Testis (tissue), 3 donors: Measurements from ENCODE around the gene SLC47A2. TPM values are rescaled to one million over a fixed set of nuclear protein-coding genes. Genes with fewer than 3 reads are reported as not detected.
A peak's percentile ranks its signal among the peaks of the same experiment; 100 is the strongest.

Experiments
- DNase-seq: peaks from one replicate; pipeline ENCODE4 v3.0.0-alpha.2; 2019
- H3K27ac ChIP-seq, 2 donors: fragments of 200-600 bp; sonication (generic); one replicate each; pipeline ENCODE4 v1.5.1; 2019
- H3K27me3 ChIP-seq: fragments of 200-600 bp; sonication (generic); one replicate; pipeline ENCODE4 v1.5.1; 2019
- H3K36me3 ChIP-seq: fragments of 200-600 bp; sonication (generic); one replicate; pipeline ENCODE4 v1.5.1; 2017; ENCODE audit warnings: low read depth; ENCODE audit errors: missing control alignments
- H3K4me1 ChIP-seq: fragments of 200-600 bp; sonication (generic); one replicate; pipeline ENCODE4 v1.5.1; 2019
- H3K4me3 ChIP-seq, 2 donors: fragments of 200-600 bp; sonication (generic); one replicate each; pipeline ENCODE4 v1.5.1; 2017 to 2019
- H3K9me3 ChIP-seq: fragments of 200-600 bp; sonication (generic); one replicate; pipeline ENCODE4 v1.5.1; 2017
- POLR2A ChIP-seq: fragments of 450-650 bp; IDR thresholded peaks from one replicate; pipeline ENCODE4 v1.6.1; 2017; ENCODE audit warnings: antibody characterized with exemption, mild to moderate bottlenecking, moderate library complexity
- WGBS, 2 donors: methylation state at CpG; one replicate each; pipeline ENCODE4 v1.1.5; 2018; 5-methylcytosine and 5-hydroxymethylcytosine counted together
- intact Hi-C: fragments of 100-400 bp; cut with DNase I; formaldehyde crosslinking; loops from one replicate; pipeline ENCODE4 v1.15.1; 2023; ENCODE audit warnings: low total_unique reads
- polyA plus RNA-seq: library from polyadenylated mRNA; stranded (reverse); fragments of 350-450 nt; fragmentation: Illumina TruSeq; extraction: RNeasy Lipid Tissue Mini Kit (QIAGEN cat#74804); gene quantifications from one replicate; pipeline ENCODE4 v1.2.3, GENCODE V29; 2014; ENCODE audit warnings: low read depth, low replicate concordance; ENCODE audit not compliant: insufficient read depth
- total RNA-seq, 2 donors: library from RNA; depleted of rRNA; stranded (reverse); fragments of >200 nt; gene quantifications; one replicate each; pipeline ENCODE4 v1.2.3, GENCODE V29; 2016
- TF ChIP-seq, protein P1 (sequence below), 3 experiments: fragments of 450-650 bp in 2 of 3; fragments of 200-600 bp in 1 of 3; sonication (generic) in 1 of 3; IDR thresholded peaks; one replicate each; pipeline ENCODE4 v1.5.1; 2016 to 2019; ENCODE audit warnings: antibody characterized with exemption in 3 of 3, mild to moderate bottlenecking in 2 of 3, moderate library complexity in 1 of 3

Gene SLC47A2
- total and polyA plus RNA-seq, 3 donors from 2014 or later: 0.16 to 1.1 (median 0.50) TPM

DNA sequence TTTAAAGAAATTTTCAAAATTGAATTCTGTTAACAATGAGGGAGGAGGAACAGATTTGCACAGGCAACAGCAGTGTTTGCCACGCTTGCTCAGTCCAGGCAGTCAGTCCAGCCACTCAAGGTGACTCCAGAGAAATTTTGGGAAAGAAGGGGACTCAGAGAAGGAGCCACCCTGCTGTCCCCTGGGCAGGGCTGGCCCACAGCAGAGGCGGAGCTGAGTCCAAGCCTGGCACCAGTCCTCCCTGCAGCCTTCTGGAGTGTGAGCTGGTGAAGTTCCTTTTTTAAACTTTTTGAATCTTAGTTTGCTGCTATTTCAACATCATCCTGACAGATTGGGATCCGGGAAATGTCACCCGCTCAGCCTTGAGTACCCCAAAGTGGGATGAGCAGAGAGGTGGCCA is 14.5 kb upstream of the SLC47A2 start:
- DNase-seq: no peak
- H3K4me1 ChIP-seq: peaks cover 51% of the 10 kb centered on the region
- no peak overlapping the region for H3K4me3 ChIP-seq
- intact Hi-C loops: no loop called here
- WGBS, 2 donors: 88% methylated on average over 4 of the region's 4 CpGs
- no peaks in the 10 kb centered on the region for H3K9me3 ChIP-seq
- no peaks in the 10 kb centered on the region for H3K27me3 ChIP-seq
- no peaks in the 10 kb centered on the region for H3K36me3 ChIP-seq
- H3K27ac ChIP-seq: peak overlapping the region; percentile 40 to 96
- TF ChIP-seq, protein P1, sequence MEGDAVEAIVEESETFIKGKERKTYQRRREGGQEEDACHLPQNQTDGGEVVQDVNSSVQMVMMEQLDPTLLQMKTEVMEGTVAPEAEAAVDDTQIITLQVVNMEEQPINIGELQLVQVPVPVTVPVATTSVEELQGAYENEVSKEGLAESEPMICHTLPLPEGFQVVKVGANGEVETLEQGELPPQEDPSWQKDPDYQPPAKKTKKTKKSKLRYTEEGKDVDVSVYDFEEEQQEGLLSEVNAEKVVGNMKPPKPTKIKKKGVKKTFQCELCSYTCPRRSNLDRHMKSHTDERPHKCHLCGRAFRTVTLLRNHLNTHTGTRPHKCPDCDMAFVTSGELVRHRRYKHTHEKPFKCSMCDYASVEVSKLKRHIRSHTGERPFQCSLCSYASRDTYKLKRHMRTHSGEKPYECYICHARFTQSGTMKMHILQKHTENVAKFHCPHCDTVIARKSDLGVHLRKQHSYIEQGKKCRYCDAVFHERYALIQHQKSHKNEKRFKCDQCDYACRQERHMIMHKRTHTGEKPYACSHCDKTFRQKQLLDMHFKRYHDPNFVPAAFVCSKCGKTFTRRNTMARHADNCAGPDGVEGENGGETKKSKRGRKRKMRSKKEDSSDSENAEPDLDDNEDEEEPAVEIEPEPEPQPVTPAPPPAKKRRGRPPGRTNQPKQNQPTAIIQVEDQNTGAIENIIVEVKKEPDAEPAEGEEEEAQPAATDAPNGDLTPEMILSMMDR (IDR thresholded peaks at IDR 0.05): no peak
- no peak for TF ChIP-seq POLR2A

DNA sequence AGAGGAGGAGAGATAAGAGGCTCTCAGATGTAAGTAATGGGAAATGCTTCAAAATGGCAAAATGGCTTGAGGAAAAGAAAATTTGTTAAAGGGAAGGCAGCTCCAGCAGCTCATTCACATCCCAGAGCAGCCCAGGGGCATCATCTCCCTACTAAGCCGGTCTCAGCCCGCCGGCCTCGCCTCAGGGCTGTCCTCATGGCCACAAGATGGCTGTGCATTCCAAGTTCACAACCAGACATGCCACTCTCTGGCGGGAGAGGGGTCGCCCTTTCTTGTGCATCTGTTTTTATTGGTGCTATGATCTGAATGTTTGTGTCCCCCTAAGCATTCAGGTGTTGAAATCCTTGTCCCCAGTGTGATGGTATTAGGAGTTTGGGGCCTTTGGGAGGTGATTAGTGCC is 13.5 kb upstream of the SLC47A2 start:
- Histone ChIP-seq H3K4me3 (no peak overlapping the region), H3K27ac (peak overlapping the region; percentile 95 to 96), H3K9me3 (no peaks in the 10 kb centered on the region), H3K36me3 (no peaks in the 10 kb centered on the region), H3K4me1 (peaks cover 47% of the 10 kb centered on the region), H3K27me3 (no peaks in the 10 kb centered on the region)
- DNase-seq: no peak
- intact Hi-C loops: loop anchor here (5.0 kb wide), 1 partner anchor 83 kb away; the partner anchor contains the start of gene ALDH3A2
- 76 to 79% methylated on average over 6 of the region's 6 CpGs for WGBS, 2 donors
- TF ChIP-seq, protein P1 (IDR thresholded peaks at IDR 0.05): no peak
- TF ChIP-seq POLR2A: no peak

DNA sequence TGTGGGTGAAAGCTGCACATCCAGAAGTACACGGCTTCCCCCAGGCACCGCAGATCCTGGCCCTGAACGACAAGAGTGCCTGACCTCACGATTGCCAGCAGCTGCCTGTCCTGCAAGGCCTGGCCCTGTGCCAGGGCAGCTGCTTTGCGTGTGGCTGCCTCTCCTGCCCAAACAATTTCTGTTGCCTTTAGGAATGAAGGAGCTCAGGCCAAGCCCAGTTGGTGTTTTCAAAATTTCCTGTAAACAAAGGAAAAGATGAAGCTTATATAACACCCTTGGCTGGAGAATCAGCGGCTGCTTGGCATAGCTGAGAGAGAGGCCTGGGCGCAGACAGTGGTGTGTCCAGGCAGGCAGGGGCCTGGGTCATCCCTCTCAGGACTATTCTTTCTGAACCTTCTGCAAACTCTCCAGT is 11.7 kb upstream of the SLC47A2 start:
- WGBS, 2 donors: 20 to 38% methylated on average over 6 to 7 of the region's 7 CpGs
- Histone ChIP-seq H3K9me3 (no peaks in the 10 kb centered on the region), H3K27ac (peak overlapping the region; percentile 95 to 96)

DNA sequence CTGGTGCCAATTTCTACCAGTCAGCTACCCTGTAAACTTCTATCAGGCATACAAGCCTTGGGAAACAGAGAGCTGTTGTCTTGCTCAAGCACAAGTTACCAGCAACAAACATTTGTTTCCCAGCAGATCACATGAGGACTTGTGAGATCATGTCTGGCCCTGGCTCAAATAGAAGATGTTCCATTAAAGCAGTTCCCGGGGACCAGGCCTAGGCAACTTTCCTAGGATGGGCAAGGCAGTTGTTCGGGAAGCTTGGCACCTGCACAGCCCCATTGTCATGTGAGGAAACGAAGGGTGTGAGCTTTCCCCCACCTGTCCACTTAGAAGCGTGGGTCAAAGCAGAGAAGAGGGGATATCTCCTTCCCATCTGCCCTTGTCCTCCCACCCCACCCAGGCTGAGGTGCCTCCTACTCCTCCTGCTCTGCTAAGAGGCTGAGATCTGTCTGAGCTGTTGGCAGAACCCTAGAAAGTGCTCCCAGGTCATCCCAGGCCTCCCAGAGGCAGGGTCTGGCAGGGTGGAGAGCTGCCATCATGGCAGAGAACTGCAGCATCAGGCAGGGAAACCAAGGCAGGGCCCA is 11.2 kb upstream of the SLC47A2 start:
- H3K27me3 ChIP-seq: no peaks in the 10 kb centered on the region
- peaks cover 47% of the 10 kb centered on the region for H3K4me1 ChIP-seq
- peak overlapping the region; percentile 95 to 96 for H3K27ac ChIP-seq
- TF ChIP-seq, protein P1 (IDR thresholded peaks at IDR 0.05): no peak
- TF ChIP-seq POLR2A: no peak
- no peak overlapping the region for H3K4me3 ChIP-seq
- DNase-seq: peak; percentile 85
- no peaks in the 10 kb centered on the region for H3K36me3 ChIP-seq
- 41 to 55% methylated on average over 3 to 4 of the region's 4 CpGs for WGBS, 2 donors
- no peaks in the 10 kb centered on the region for H3K9me3 ChIP-seq
- intact Hi-C loops: loop anchor here (5.0 kb wide), 1 partner anchor 80 kb away; the partner anchor contains the start of gene ALDH3A2

More for the DNA sequence above, 11.7 kb upstream of the SLC47A2 start:
- no peaks in the 10 kb centered on the region for H3K27me3 ChIP-seq
- intact Hi-C loops: loop anchor here (5.0 kb wide), 1 partner anchor 81 kb away; the partner anchor contains the start of gene ALDH3A2
- H3K36me3 ChIP-seq: no peaks in the 10 kb centered on the region
- DNase-seq: peak; percentile 89
- no peak for TF ChIP-seq POLR2A
- TF ChIP-seq, protein P1 (IDR thresholded peaks at IDR 0.05): no peak
- H3K4me3 ChIP-seq: no peak overlapping the region
- peaks cover 47% of the 10 kb centered on the region for H3K4me1 ChIP-seq
